ENCODE results near the gene FCN1. TPM values are rescaled to one million over a fixed set of nuclear protein-coding genes. Genes with fewer than 3 reads are reported as not detected.

FCN1 gene
- total and polyA plus RNA-seq, 10 of the 15 experiments (the other 5 are each of a cell fraction or from before 2014, with no cell fraction given) = 0.08 TPM; not detected in 9

DNA sequence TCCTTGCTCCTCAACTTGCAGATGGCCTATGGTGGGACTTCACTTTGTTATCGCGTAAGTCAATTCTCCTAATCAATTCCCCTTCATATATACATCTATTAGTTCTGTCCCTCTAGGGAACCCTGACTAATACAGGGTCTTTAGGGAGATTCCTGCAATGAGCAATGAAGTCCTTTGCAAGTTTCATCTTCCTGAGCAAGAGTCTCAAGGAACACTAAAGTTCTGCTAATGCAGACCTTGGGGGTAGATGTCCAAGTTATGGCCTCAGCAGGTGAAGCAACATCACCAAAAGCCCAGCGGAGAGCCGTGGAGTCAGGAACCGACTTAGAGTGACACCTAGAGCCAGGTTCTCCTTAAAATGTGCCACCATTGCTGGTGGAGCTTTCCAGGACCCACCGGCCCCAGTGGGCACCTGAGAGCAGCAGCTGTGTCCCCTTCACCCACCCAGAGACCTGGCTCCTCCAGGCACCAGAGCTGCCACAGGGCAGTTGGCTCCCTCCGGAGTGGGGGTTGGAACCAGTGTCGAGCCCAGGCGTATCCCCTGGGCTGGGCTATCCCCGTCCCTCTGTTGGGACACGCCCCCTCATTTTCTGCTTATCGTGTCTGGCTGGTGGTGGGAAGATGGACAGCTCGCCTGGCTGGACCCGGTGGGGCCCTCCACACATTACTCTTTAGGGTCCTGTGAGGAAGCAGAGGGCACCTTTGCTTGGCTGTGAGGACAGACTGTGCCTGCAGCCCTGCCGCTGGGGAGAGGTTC lies 10.9 kb upstream of the FCN1 start:
- ChIA-PET POLR2A (no interaction called here), CTCF (no interaction called here), SMC1A (ENCODE audit: uncharacterized antibody, unreplicated experiment) (no interaction called here), RAD21 (ENCODE audit: unreplicated experiment) (no interaction called here)
- Histone ChIP-seq H3K9me3 (replicated peaks; ENCODE audit: control insufficient read depth, insufficient read depth, low read length) (no peaks in the 10 kb centered on the region; the same call in 2 of the 3 replicates), H2AFZ (ENCODE audit: control insufficient read depth, low read depth, low read length) (peak overlapping the region; percentile 20), H3K27ac (ENCODE audit: control insufficient read depth, insufficient read depth) (peak overlapping the region; percentile 51), H3K4me3 (no peak overlapping the region), H3K4me2 (ENCODE audit: control insufficient read depth, insufficient read depth) (peak overlapping the region; percentile 76; the same call in 1 of the 2 replicates), H3K9ac (ENCODE audit: control insufficient read depth, insufficient read depth, low read length) (no peak overlapping the region), H3K4me1 (ENCODE audit: control insufficient read depth, insufficient read depth, low read length) (peaks cover 58% of the 10 kb centered on the region), H3K27me3 (replicated peaks in 1 of 2; ENCODE audit: control insufficient read depth in 2 of 2, insufficient read depth in 2 of 2, low read length in 1 of 2) (no peaks in the 10 kb centered on the region), H3K36me3 (ENCODE audit: control insufficient read depth in 2 of 2, insufficient read depth in 2 of 2, low read length in 1 of 2) (no peaks in the 10 kb centered on the region), H3K79me2 (ENCODE audit: control insufficient read depth, insufficient read depth, low read length) (peaks cover 18% of the 10 kb centered on the region), H4K20me1 (ENCODE audit: control insufficient read depth, insufficient read depth) (no peaks in the 10 kb centered on the region)
- no peak for ATAC-seq
- DNase-seq (ENCODE audit: low read depth, low spot score) = no peak
- in situ Hi-C loops (cut with MboI) = no loop called here
- 19% methylated on average over 15 of the region's 15 CpGs for WGBS (ENCODE audit: insufficient coverage, insufficient replicate concordance, low lambda C conversion rate, missing lambda C conversion rate)
- TF ChIP-seq NR2C1 (IDR thresholded peaks at IDR 0.05) (no peak), STAT3 (IDR thresholded peaks at IDR 0.05; ENCODE audit: low read depth, low read length) (no peak), ETV6 (conservative IDR thresholded peaks at IDR 0.05 in 1 of 2, IDR thresholded peaks at IDR 0.05 in 1 of 2; ENCODE audit: borderline replicate concordance in 1 of 2, low read depth in 1 of 2) (no peak), IRF4 (IDR thresholded peaks at IDR 0.05; ENCODE audit: low read depth, low read length) (no peak), ZNF384 (IDR thresholded peaks at IDR 0.05; ENCODE audit: borderline replicate concordance, low read depth, low read length) (no peak), EZH2 (IDR thresholded peaks at IDR 0.05; ENCODE audit: borderline replicate concordance, control insufficient read depth, low read depth, low read length) (no peak), HDGF (IDR thresholded peaks at IDR 0.05) (no peak), SIX5 (IDR thresholded peaks at IDR 0.05; ENCODE audit: low read depth, low read length, severe bottlenecking) (no peak)
- intact Hi-C loops (cut with micrococcal nuclease; ENCODE audit: unreplicated experiment) = no loop called here
- FAIRE-seq = no peak
- BruUV-seq (replicated peaks) = no TSS peak

Data from GM12878 (cell line).